Panc1 (cell line): ENCODE data around the gene TMEM123. TPM values are rescaled to one million over a fixed set of nuclear protein-coding genes. Genes with fewer than 3 reads are reported as not detected.
A peak's percentile ranks its signal among the peaks of the same experiment; 100 is the strongest.

Source experiments
- ATAC-seq: fragments of 200-7000 bp; cut with Tn5 transposase; 2 replicates; pipeline ENCODE4 v1.9.1; 2020; ENCODE audit warnings: mild to moderate bottlenecking, moderate library complexity
- BruUV-seq: library from RNA; stranded (reverse); fragments of 400-500 nt; replicated peaks from 2 replicates; lab custom pipeline; 2021; lab: Mats Ljungman, UMichigan
- CTCF ChIA-PET: fragments of 300-600 bp; sonication (Branson Sonifier 250); formaldehyde crosslinking; loops from one replicate; lab custom pipeline; 2022; ENCODE audit warnings: antibody characterized with exemption; lab: Charles Lee
- POLR2A ChIA-PET: fragments of 300-600 bp; sonication (Branson Sonifier 250); formaldehyde crosslinking; loops from one replicate; lab custom pipeline; 2022; ENCODE audit warnings: antibody characterized with exemption; lab: Charles Lee
- DNase-seq: peaks from one replicate; pipeline ENCODE4 v3.0.0-alpha.2; 2010; ENCODE audit warnings: low read depth, low spot score
- H3K27ac ChIP-seq: 2 replicates; pipeline ENCODE4 v1.5.1; 2011; ENCODE audit warnings: mild to moderate bottlenecking, low read length, inconsistent platforms
- H3K27me3 ChIP-seq: fragments of 200-500 bp; sonication (Bioruptor generic); 2 replicates; pipeline ENCODE4 v1.6.0; 2014; ENCODE audit warnings: low read length, inconsistent platforms; ENCODE audit not compliant: control insufficient read depth, insufficient read depth
- H3K36me3 ChIP-seq: fragments of 200-500 bp; sonication (Bioruptor generic); 2 replicates; pipeline ENCODE4 v1.5.1; 2014; ENCODE audit warnings: inconsistent platforms, mild to moderate bottlenecking, low read length, moderate library complexity; ENCODE audit not compliant: control insufficient read depth, insufficient read depth
- H3K4me1 ChIP-seq: 2 replicates; pipeline ENCODE4 v1.5.1; 2011; ENCODE audit warnings: inconsistent platforms, mild to moderate bottlenecking, low read length, moderate library complexity; ENCODE audit not compliant: control insufficient read depth, insufficient read depth
- H3K4me3 ChIP-seq, 2 experiments: 2 replicates each; pipeline ENCODE4 v1.5.1; 2011 to 2012; ENCODE audit warnings: low read depth in 2 of 2, low read length in 2 of 2, mild to moderate bottlenecking in 2 of 2, inconsistent platforms in 1 of 2, moderate library complexity in 1 of 2
- H3K9me3 ChIP-seq: fragments of 200-500 bp; sonication (Bioruptor generic); 2 replicates; pipeline ENCODE4 v1.5.1; 2014; ENCODE audit warnings: low read depth, mild to moderate bottlenecking, inconsistent platforms, low read length, moderate library complexity; ENCODE audit not compliant: control insufficient read depth, insufficient read depth
- POLR2AphosphoS5 ChIP-seq: IDR thresholded peaks from 2 replicates; pipeline ENCODE4 v1.6.1; 2012; ENCODE audit warnings: mild to moderate bottlenecking, low read depth, low read length, moderate library complexity
- SIN3A ChIP-seq: IDR thresholded peaks from 2 replicates; pipeline ENCODE4 v1.6.1; 2012; ENCODE audit warnings: low read depth, mild to moderate bottlenecking, low read length, moderate library complexity, borderline replicate concordance; ENCODE audit not compliant: insufficient read depth
- TCF7L2 ChIP-seq: IDR thresholded peaks from 2 replicates; pipeline ENCODE4 v1.6.1; 2011; ENCODE audit warnings: mild to moderate bottlenecking, low read depth, low read length, inconsistent platforms
- in situ Hi-C: cut with HindIII; loops from 2 replicates; pipeline ENCODE4 v1.10.0; 2016; ENCODE audit warnings: low sequenced_read_pairs, low pct_unique_long_range_greater_than_20kb
- intact Hi-C: fragments of 100-400 bp; cut with micrococcal nuclease; formaldehyde crosslinking; loops from one replicate; pipeline ENCODE4 v1.10.0; 2022; ENCODE audit not compliant: unreplicated experiment
- total RNA-seq: library from RNA; stranded (reverse); gene quantifications from one replicate; pipeline ENCODE4 v1.2.1, GENCODE V29; 2021; ENCODE audit not compliant: unreplicated experiment
- TF ChIP-seq, protein P1 (sequence below): fragments of 450-650 bp; IDR thresholded peaks from 2 replicates; pipeline ENCODE4 v1.5.1; 2017; ENCODE audit warnings: mild to moderate bottlenecking
- TF ChIP-seq, protein P2 (sequence below), 2 experiments: IDR thresholded peaks; 2 replicates each; pipeline ENCODE4 v1.6.1; 2011 to 2012; ENCODE audit warnings: low read depth in 2 of 2, control low read depth in 1 of 2, low read length in 1 of 2, mild to moderate bottlenecking in 1 of 2, moderate library complexity in 1 of 2; ENCODE audit not compliant: insufficient read depth in 1 of 2

Gene TMEM123
- total RNA-seq, 1 experiment from 2014 or later = 383 TPM

DNA sequence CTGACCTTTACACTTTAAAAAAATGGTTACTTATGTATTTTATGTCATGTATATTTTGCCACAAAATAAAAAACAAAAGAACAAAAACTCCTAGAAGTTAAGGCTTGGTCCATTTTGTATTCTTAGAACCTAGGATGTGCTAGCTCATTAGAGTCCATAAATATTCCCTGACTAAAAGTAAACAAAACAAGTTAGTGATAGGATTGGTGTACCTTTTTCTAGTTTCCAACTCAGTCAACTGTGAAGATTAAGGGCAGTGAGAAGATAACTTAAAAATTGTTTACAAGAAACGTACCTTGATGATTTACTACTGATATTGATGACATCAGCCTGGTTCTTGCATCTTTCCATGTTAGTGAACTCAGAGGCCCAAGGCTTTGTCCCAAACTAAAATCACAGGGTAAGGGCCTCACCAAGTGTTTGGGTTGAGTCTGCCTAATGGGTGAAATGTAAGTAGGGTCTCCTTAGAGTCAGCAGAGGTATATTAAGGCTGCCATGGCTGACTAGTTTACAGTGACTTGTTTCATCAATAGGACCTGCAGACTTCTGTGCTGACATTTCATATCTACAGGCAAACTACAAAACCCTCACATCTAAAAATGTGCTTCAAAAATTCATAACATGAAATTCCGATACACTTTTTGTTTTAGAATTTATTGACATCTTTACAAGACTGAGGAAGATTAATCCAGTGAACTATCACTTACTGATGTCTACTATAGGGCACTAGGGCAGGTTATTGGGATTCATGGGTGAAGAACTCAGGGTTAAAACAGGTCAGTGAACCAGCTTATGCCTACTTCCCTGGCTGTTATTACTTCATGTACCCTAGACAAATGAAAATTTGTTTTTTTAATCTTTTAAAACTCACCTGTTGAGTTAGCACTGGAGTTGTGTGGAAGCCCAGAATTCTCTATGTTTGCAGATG, 4.4 kb downstream of the TMEM123 start:
- TF ChIP-seq POLR2AphosphoS5 (no peak), SIN3A (no peak), TCF7L2 (no peak)
- TF ChIP-seq, protein P1, sequence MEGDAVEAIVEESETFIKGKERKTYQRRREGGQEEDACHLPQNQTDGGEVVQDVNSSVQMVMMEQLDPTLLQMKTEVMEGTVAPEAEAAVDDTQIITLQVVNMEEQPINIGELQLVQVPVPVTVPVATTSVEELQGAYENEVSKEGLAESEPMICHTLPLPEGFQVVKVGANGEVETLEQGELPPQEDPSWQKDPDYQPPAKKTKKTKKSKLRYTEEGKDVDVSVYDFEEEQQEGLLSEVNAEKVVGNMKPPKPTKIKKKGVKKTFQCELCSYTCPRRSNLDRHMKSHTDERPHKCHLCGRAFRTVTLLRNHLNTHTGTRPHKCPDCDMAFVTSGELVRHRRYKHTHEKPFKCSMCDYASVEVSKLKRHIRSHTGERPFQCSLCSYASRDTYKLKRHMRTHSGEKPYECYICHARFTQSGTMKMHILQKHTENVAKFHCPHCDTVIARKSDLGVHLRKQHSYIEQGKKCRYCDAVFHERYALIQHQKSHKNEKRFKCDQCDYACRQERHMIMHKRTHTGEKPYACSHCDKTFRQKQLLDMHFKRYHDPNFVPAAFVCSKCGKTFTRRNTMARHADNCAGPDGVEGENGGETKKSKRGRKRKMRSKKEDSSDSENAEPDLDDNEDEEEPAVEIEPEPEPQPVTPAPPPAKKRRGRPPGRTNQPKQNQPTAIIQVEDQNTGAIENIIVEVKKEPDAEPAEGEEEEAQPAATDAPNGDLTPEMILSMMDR = no peak
- TF ChIP-seq, protein P2, sequence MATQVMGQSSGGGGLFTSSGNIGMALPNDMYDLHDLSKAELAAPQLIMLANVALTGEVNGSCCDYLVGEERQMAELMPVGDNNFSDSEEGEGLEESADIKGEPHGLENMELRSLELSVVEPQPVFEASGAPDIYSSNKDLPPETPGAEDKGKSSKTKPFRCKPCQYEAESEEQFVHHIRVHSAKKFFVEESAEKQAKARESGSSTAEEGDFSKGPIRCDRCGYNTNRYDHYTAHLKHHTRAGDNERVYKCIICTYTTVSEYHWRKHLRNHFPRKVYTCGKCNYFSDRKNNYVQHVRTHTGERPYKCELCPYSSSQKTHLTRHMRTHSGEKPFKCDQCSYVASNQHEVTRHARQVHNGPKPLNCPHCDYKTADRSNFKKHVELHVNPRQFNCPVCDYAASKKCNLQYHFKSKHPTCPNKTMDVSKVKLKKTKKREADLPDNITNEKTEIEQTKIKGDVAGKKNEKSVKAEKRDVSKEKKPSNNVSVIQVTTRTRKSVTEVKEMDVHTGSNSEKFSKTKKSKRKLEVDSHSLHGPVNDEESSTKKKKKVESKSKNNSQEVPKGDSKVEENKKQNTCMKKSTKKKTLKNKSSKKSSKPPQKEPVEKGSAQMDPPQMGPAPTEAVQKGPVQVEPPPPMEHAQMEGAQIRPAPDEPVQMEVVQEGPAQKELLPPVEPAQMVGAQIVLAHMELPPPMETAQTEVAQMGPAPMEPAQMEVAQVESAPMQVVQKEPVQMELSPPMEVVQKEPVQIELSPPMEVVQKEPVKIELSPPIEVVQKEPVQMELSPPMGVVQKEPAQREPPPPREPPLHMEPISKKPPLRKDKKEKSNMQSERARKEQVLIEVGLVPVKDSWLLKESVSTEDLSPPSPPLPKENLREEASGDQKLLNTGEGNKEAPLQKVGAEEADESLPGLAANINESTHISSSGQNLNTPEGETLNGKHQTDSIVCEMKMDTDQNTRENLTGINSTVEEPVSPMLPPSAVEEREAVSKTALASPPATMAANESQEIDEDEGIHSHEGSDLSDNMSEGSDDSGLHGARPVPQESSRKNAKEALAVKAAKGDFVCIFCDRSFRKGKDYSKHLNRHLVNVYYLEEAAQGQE (IDR thresholded peaks at IDR 0.05; ENCODE audit: insufficient read depth in 1 of 2, low read depth in 2 of 2, low read length in 1 of 2) = no peak
- in situ Hi-C loops (no loop called here), intact Hi-C loops (no loop called here)
- no peak for ATAC-seq
- H3K9me3 ChIP-seq = no peaks in the 10 kb centered on the region
- H3K4me1 ChIP-seq = peaks cover 57% of the 10 kb centered on the region
- CTCF ChIA-PET = no interaction called here
- POLR2A ChIA-PET = no interaction called here
- H3K27me3 ChIP-seq = no peaks in the 10 kb centered on the region
- BruUV-seq = no TSS peak
- no peak overlapping the region for H3K4me3 ChIP-seq
- no peak for DNase-seq
- peak overlapping the region; percentile 98 for H3K27ac ChIP-seq
- peaks cover 23% of the 10 kb centered on the region for H3K36me3 ChIP-seq

DNA sequence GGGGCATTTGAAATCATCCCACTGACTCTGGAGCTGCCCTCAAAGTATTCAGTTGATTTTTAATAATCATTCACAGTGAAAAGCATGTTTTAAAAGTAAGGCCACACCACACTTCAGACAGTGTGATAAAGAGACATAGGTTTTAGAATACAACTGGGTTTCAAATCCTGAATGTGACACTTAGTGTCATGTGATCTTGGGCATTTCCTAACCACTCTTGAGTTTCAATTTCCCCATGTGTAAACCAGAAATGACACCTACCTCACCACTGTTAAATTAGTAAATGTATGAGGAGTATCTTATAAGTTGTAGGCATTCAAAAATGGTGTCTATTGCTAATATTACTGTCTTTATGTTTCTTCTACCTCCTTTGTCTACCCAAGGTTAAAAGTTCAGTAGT, 5.4 kb downstream of the TMEM123 start:
- Histone ChIP-seq H3K4me3 (no peak overlapping the region), H3K36me3 (peaks cover 23% of the 10 kb centered on the region), H3K27me3 (no peaks in the 10 kb centered on the region), H3K27ac (peak overlapping the region; percentile 98), H3K4me1 (peaks cover 56% of the 10 kb centered on the region), H3K9me3 (no peaks in the 10 kb centered on the region)
- no TSS peak for BruUV-seq
- ATAC-seq (no peak), DNase-seq (no peak)
- in situ Hi-C loops (no loop called here), intact Hi-C loops (no loop called here)
- POLR2A ChIA-PET = no interaction called here
- CTCF ChIA-PET = no interaction called here
- TF ChIP-seq SIN3A = no peak
- TF ChIP-seq, protein P1 = no peak
